ENCODE measurements around the gene AHNAK.

Gene AHNAK

GRCh38 chr11:62435846-62436660 lies 110.6 kb downstream of the AHNAK start:
- no peak for DNase-seq (ENCODE audit: low read depth)

GRCh38 chr11:62433904-62434276 lies 112.7 kb downstream of the AHNAK start:
- DNase-seq (ENCODE audit: low read depth) = no peak

DNA sequence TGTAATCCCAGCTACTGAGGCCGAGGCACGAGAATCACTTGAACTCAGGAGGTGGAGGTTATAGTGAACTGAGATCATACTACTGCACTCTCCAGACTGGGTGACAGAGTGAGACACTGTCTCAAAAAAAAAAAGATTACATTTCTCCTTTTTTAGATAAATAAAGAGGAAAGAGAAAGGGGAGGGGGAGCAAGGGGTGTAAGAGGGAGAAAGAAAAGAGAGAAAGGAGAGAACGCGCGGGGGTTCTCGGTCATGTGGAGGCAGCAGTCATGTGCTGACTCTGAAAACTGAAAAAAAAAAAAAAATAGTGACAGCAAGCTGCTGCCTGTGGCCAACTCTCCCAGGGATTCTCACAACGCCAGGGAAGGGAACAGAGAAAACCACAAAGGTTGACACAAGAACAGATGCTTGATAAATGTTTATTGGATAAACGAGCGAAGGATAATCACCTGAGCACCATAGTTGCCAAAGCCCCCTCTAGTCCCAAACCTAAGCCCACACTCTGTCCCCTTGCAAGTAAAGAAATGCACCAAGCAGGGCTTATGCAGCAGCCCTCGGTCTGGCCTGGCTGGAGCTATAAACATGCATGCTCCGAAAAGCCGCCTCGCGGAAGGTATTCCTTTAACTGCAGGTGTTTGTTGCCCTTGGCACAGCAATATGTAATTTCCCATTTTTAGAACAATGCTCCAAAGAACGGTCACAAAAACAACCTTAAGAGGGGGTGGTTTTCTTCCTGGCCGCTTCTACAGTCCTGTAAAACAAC lies 113.3 kb downstream of the AHNAK start:
- no peak for DNase-seq (ENCODE audit: low read depth)

GRCh38 chr11:62432695-62433094 lies 113.9 kb downstream of the AHNAK start:
- no peak for DNase-seq (ENCODE audit: low read depth)

DNA sequence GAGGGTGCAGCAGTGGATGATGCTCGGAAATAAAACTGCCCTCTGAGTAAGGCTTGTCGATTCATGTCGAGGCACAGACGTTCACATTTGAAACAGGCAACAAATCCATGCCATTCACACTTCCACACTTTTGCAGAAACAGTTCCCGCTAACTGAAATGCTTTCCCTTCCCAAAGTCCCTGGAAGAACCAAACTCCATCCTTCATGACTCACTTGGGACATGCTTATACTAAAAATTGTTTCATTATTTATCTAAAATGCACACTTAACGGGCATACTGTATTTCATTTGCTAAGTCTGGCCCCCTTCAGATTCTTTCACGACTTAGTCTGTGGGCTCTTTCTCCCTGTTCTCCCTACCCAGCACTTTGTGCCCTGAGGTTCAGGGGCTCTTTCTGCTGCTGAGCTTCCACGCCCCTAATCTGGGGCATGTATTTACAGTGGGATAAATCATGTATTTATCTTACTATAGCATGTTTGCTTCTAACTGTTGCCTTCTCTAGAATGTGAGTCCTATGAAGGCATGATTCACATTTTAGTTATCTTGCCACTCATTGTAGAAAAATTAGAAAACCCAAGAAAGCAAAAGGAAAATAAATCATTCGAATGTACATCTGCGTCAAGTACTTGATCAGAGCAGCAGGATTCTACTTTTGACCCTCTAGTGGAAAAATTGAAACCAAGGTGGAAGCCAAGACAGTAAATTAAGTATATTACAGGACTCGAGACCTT lies 115.3 kb downstream of the AHNAK start:
- no peak for DNase-seq (ENCODE audit: low read depth)

- no peak for DNase-seq (ENCODE audit: low read depth)
Observed at GRCh38 chr11:62430425-62430824, 116.2 kb downstream of the AHNAK start.

DNA sequence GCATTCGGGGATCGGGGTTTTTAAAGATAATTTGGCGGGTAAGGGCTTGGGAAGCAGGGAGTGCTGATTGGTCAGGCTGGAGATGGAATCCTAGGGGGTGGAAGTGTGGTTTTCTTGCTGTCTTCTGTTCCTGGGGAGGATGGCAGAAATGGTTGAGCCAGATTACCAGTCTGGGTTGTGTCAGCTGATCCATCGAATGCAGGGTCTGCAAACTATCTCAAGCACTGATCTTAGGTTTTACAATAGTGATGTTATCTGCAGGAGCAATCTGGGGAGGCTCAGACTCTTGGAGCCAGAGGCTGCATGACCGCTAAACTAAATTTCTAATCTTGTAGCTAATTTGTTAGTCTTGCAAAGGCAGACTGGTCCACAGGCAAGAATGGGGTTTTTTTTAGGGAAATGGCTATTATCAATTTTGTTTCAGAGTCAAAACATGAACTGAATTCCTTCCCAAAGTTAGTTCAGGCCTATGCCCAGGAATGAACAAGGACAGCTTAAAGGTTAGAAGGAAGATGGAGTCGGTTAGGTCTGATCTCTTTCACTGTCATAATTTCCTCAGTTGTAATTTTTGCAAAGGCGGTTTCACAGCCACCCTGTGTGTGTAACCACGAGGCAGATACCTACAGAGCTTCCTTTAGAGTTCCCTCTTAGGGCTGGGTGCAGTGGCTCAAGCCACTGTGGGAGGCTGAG lies 117.6 kb downstream of the AHNAK start:
- DNase-seq (ENCODE audit: low read depth) = no peak

DNA sequence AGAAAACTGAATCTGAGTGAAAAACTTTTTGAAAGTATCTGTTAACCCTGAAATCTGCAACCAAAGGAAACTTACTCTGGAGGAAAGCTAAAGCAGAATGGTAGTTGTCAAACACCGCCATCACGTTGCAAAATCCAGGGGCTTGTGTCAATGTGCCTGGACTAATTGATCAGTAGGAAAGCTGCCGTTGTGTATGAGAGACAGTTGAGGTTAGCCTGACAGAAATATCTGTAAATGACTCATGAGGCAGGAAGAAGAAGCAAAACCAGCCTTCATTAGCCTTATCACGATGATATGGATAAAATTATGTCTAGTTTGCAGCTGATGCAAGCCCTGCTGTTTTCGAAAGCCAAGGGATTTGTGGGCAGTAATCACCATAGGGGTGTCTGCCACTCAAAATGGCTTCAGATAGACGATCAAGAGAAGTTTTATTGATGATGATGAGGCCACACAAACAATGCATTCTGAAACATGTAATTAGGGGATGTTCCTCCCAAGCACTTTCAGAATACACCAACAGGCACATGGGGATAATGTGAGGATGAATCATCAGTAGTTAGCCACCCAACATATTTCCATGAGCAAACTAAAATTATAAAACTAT lies 118.9 kb downstream of the AHNAK start:
- DNase-seq (ENCODE audit: low read depth) = no peak

DNA sequence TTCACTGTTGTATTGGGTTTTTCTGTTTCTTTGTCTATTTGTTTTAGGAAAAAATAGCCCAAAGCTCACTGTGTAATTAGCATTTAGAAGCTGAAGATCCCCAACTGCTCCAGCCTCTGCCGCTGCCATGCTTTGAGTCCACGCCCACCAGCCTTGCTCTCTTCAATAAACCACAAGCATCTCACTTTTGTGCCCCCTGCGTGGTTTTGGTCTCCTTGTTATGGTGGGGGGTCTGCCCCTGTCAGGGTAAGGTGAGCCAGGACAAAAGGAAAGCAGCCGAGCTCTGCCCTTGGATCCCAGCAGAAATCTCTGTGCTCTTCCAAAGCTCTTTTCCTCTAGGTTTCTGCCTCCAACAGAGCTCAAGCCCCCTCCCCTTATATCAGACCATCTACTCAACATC lies 123.6 kb downstream of the AHNAK start:
- DNase-seq (ENCODE audit: low read depth) = no peak

- no peak for DNase-seq (ENCODE audit: low read depth)
Observed at GRCh38 chr11:62421996-62422395, 124.6 kb downstream of the AHNAK start.

DNA sequence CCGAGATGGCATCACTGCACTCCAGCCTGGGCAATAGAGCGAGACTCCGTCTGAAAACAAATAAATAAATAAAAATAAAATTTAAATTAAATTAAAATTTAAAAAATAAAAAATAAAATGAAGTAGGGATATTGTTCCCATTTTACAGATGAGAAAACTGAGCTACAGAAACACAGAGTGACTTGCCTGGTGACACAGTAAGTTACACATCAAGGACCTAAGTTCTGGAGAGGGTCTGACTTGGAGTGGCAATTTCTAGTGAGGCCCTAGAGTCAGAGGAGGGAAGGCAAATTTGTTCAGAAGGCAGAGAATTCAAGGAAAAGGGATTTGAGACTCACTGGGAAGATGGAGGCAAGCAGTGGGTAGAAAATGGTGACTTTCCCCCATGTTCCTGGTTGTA lies 125.7 kb downstream of the AHNAK start:
- DNase-seq (ENCODE audit: low read depth) = no peak

DNA sequence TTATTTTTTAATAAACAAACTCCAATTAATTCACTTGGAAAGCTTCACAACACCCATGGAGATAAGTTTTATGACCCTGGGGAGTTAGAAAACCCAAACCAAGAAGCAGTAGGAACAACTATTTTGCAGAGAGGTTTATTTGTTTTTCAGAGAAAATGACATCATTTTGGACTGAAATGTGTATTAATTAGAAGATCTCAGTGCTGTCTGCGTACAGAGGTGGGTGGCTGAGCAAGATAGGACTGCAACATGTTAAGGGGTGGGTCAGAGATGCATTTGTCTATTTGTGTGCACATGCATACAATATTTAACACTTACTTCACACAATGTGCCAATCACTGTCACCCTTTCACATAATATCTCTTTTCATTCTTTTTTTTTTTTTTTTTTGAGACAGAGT lies 126.7 kb downstream of the AHNAK start:
- DNase-seq (ENCODE audit: low read depth) = no peak

DNA sequence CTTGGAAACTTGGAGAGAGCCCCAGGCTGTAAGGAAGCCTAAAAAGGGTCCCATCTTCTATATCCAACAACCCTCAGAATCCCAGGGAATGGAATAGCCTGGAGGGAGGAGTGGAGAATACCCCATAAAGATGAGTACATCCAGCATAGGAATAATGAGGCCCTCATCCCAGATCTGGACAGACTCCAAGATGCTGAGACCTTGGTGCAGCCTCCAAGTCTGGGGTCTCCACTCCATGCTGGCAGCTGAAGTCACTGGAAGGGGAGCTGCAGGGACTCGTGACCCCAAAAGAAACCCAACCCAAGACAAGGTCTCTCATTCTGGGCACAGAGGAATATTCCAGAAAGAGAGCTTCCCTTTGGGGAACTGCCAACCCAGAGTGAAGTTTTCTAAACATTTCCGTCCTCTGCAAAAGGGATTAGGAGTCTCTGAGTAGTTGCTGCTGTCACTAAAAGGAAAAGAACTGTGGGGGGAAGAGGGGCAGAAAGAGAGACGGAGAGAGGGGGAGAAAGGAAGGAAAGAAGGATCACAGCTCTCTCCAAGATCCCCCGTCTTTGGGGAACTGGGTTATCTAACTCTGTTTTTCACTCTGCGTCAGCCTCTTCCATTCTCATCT lies 127.2 kb downstream of the AHNAK start:
- DNase-seq (ENCODE audit: low read depth) = no peak

DNA sequence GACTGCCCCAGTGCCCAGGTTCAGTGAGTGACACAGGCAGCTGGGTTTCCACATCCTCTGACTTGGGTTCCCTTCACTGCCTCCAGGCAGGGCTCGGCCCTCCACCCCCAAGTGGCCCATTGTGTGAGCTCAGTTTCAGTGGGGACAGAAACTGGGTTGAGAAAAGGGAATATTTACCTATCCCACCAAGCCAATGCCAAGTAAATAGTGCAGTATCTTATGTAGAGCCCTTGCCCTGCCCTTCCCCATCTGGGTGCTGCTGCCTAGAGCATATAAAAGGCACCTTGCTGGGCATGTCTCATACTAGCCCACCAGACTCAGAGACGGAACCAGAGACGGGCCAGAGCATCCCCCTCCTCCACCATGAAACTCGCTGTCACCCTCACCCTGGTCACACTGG lies 127.9 kb downstream of the AHNAK start, which contains the start of gene SCGB1A1:
Gene SCGB1A1 (plus strand): TSS at position 301 of the 400 bp plus-strand sequence. CDS start 63 bp downstream, at position 364.
- DNase-seq (ENCODE audit: low read depth) = no peak

DNA sequence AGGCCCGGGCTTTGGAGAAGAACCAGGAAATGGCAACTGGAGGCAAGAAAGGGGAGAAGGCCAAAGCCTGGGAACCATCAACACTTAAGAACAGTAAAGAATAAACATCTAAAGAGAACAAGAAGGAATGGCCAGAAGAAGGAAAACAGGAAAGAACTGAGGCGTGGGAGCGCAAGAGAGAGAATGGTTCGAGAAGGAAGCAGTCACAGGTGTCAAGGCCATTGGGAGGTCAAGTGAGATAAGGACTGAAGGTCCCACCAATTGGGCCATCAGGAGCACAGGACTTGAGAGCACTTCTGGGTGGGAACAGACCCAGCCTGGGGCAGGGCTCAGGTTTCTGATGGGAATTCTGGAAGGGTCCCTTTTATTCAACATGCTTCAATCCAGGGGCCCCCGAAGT lies 128.5 kb downstream of the AHNAK start:
- no peak for DNase-seq (ENCODE audit: low read depth)

- no peak for DNase-seq (ENCODE audit: low read depth)
Observed at GRCh38 chr11:62416596-62416995, 130.0 kb downstream of the AHNAK start.

DNA sequence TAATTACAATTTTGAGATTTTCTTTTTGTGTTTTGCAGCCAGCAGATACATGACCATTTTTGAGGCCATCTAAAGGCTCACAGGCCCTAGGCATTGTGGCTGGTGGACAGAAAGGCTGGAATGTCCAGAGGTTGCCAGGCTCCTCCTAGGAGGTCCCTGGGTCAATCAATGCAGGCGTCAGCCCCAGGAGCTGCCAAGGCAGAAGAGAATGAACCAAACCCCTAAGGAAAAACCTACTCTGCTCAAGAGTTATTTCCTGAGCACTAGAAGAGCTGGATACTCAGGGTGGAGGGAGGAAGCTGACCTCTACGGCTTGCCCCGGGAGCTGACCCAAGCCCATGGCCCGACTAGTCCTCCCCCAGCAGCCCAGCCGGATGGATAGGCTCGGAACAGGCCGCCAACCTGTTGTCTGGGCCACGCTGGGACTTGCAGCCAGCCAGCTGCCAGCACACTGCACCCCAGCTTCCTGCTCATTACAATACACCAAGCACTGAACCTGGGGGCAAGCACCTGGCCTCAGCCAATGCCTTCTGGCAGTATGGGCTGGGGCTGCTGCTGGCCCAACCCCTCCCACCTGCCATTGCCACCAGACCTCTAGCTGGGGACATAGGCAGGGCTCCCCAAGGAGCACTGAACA lies 133.4 kb downstream of the AHNAK start:
- DNase-seq (ENCODE audit: low read depth) = no peak

GRCh38 chr11:62411524-62411923 lies 135.1 kb downstream of the AHNAK start:
- DNase-seq (ENCODE audit: low read depth) = no peak

GRCh38 chr11:62410972-62411371 lies 135.6 kb downstream of the AHNAK start:
- DNase-seq (ENCODE audit: low read depth) = no peak

GRCh38 chr11:62409831-62410230 lies 136.8 kb downstream of the AHNAK start:
- no peak for DNase-seq (ENCODE audit: low read depth)

DNA sequence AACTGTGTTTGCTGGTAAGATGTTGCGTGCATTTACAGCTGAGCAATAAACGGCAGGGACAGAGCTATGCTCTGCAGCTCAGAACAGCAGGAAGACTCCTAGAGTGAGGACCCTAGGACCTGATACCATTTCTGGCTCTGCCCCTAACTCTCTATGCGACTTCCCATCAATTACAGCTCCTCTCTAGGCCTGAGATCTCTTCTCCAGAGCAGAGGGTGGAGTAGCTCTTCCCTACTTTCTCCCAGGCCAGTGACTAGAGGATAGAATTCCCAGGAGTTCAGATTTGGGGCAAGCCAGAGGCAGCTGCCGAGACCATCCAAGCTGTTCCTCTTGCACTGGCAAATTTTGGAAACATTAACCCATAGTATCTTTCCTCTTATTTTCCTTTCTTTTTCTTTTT lies 140.6 kb downstream of the AHNAK start:
- no peak for DNase-seq (ENCODE audit: low read depth)
